ENCODE results near the gene SOWAHA.

The SOWAHA gene

GRCh38 chr5:132808866-132809265, 4.2 kb upstream of the SOWAHA start:
- DNase-seq (ENCODE audit: low spot score): no peak

GRCh38 chr5:132810605-132811004, 2.5 kb upstream of the SOWAHA start:
- no peak for DNase-seq (ENCODE audit: low spot score)

GRCh38 chr5:132812123-132812765, 858 bp upstream of the SOWAHA start:
- DNase-seq (ENCODE audit: low spot score): no peak

GRCh38 chr5:132813599-132814502, 749 bp downstream of the SOWAHA start:
- peak; percentile 12 for DNase-seq (ENCODE audit: low spot score)

- no peak for DNase-seq (ENCODE audit: low spot score)
Observed at GRCh38 chr5:132814503-132815294, 1.6 kb downstream of the SOWAHA start.

GRCh38 chr5:132815454-132815853, 2.4 kb downstream of the SOWAHA start:
- no peak for DNase-seq (ENCODE audit: low spot score)

GRCh38 chr5:132816083-132816482, 3.0 kb downstream of the SOWAHA start:
- no peak for DNase-seq (ENCODE audit: low spot score)

GRCh38 chr5:132816554-132816953, 3.5 kb downstream of the SOWAHA start:
- no peak for DNase-seq (ENCODE audit: low spot score)

GRCh38 chr5:132817011-132817410, 3.9 kb downstream of the SOWAHA start:
- DNase-seq (ENCODE audit: low spot score): no peak

- no peak for DNase-seq (ENCODE audit: low spot score)
Observed at GRCh38 chr5:132819468-132819867, 6.4 kb downstream of the SOWAHA start.

- peak; percentile 92 for DNase-seq (ENCODE audit: low spot score)
Observed at GRCh38 chr5:132820162-132820754, 7.2 kb downstream of the SOWAHA start.

GRCh38 chr5:132821350-132821749, 8.2 kb downstream of the SOWAHA start:
- DNase-seq (ENCODE audit: low spot score): no peak

- no peak for DNase-seq (ENCODE audit: low spot score)
Observed at GRCh38 chr5:132821791-132822190, 8.7 kb downstream of the SOWAHA start.

- no peak for DNase-seq (ENCODE audit: low spot score)
Observed at GRCh38 chr5:132822650-132823480, 9.8 kb downstream of the SOWAHA start.

GRCh38 chr5:132823481-132824050, 10.5 kb downstream of the SOWAHA start:
- no peak for DNase-seq (ENCODE audit: low spot score)

- no peak for DNase-seq (ENCODE audit: low spot score)
Observed at GRCh38 chr5:132824426-132824825, 11.3 kb downstream of the SOWAHA start.

- no peak for DNase-seq (ENCODE audit: low spot score)
Observed at GRCh38 chr5:132825033-132825833, 12.1 kb downstream of the SOWAHA start.

GRCh38 chr5:132825834-132826391, 12.8 kb downstream of the SOWAHA start:
- DNase-seq (ENCODE audit: low spot score): no peak

- DNase-seq (ENCODE audit: low spot score): no peak
Observed at GRCh38 chr5:132826424-132827082, 13.5 kb downstream of the SOWAHA start.
